ENCODE data around the gene CREM.
A peak's percentile ranks its signal among the peaks of the same experiment; 100 is the strongest.
"Not testable (repeated sequence)": the region's sequence is repeated elsewhere in the genome, so short reads cannot be mapped to it uniquely, and the experiment has no call there.

Gene CREM

DNA sequence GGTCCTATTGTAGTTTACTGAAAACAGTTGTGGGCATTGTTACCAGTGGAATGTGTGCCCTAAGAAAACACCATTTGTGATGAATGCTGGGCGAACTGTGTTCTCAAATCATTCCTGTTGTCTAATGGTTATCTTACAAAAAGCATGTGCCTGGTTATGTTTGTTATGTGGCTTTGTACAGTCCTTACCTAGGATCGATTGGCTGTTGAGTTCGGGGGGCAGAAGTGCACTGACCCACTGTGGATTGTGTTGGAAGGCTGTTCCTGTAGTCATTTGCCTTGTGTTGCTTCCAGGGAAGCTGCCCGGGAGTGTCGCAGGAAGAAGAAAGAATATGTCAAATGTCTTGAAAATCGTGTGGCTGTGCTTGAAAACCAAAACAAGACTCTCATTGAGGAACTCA, 84.3 kb downstream of the CREM start:
- DNase-seq (ENCODE audit: low read depth): no peak
- no peak overlapping the region for H3K4me3 ChIP-seq (ENCODE audit: low read length)
- TF ChIP-seq, protein P1, sequence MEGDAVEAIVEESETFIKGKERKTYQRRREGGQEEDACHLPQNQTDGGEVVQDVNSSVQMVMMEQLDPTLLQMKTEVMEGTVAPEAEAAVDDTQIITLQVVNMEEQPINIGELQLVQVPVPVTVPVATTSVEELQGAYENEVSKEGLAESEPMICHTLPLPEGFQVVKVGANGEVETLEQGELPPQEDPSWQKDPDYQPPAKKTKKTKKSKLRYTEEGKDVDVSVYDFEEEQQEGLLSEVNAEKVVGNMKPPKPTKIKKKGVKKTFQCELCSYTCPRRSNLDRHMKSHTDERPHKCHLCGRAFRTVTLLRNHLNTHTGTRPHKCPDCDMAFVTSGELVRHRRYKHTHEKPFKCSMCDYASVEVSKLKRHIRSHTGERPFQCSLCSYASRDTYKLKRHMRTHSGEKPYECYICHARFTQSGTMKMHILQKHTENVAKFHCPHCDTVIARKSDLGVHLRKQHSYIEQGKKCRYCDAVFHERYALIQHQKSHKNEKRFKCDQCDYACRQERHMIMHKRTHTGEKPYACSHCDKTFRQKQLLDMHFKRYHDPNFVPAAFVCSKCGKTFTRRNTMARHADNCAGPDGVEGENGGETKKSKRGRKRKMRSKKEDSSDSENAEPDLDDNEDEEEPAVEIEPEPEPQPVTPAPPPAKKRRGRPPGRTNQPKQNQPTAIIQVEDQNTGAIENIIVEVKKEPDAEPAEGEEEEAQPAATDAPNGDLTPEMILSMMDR (conservative IDR thresholded peaks at IDR 0.05; ENCODE audit: low read length): no peak

DNA sequence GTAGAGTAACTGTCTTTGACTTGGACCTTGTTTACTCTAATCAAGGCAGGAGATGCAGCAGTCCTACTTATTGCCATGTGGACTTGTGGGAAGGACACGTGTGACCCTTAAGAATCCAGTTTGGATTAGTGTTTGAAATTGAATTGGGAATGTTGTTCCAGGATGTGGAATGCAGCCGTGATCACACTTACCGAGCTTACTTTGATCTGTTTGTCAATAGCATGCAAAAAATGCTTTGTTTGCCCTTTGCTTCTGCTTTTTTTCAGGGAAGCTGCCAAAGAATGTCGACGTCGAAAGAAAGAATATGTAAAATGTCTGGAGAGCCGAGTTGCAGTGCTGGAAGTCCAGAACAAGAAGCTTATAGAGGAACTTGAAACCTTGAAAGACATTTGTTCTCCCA, 84.7 kb downstream of the CREM start:
- DNase-seq (ENCODE audit: low read depth): peak; percentile 24
- TF ChIP-seq, protein P1 (conservative IDR thresholded peaks at IDR 0.05; ENCODE audit: low read length): no peak
- H3K4me3 ChIP-seq (ENCODE audit: low read length): no peak overlapping the region

DNA sequence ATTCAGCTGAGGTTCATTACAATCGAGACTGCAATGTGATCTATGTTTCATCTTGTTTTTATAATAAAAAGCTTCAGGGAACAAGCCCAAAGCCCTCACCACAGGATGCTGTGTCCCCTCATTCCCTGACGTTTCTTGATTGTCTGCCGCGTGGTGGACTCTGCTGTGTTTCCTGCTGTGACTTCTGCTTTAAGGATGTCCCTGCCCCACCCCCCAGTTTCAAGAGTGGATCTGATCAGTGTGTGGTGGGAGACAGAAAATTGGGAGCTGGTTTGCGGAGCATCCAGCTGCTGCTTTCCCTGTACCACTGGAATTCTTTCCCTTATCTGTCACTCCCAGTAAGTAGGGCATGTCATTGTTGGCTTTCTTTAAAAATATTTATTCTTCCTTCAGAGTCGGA, 86.2 kb downstream of the CREM start:
- TF ChIP-seq, protein P1 (conservative IDR thresholded peaks at IDR 0.05; ENCODE audit: low read length): no peak
- H3K4me3 ChIP-seq (ENCODE audit: low read length): no peak overlapping the region
- no peak for DNase-seq (ENCODE audit: low read depth)

DNA sequence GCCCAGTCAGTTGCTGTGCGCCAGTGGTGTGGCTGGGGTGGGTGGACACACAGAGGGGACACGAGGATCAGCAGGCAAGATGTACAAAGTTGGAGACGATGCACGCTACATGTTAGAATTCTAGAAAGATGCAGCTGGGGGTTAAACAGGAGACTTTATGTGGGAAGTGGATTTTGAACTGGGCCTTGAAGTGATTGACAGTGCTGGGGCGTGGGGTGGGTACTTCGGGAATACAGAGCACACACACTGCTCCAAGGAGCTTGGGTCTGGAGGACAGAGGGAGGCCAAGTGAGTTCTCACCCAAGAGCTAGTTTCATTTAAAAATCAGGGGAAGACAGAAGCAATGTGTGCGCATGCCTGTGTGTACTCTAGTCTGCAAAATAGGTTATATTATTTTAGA, 87.1 kb downstream of the CREM start:
- TF ChIP-seq, protein P1 (conservative IDR thresholded peaks at IDR 0.05; ENCODE audit: low read length): no peak
- no peak overlapping the region for H3K4me3 ChIP-seq (ENCODE audit: low read length)
- DNase-seq (ENCODE audit: low read depth): no peak

DNA sequence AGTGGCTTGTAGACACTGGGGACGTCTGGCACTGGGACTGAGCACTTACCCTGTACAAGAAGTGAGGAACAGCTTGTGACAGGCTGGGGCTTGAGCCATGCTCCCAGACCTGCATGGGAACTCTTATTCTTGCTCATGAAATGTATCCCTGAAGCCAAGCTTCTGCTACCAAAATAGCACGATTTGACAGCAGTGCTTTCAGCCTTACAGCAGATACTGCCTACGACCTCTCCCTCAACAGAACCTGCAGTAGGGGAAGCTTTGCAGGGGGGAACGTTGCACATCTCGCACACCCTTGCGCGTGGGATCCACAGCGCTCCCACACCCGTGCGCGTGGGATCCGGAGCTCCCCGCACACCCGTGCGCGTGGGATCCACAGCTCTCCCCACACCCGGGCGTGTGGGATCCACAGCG, 88.0 kb downstream of the CREM start:
- H3K4me3 ChIP-seq (ENCODE audit: low read length): no peak overlapping the region
- TF ChIP-seq, protein P1 (conservative IDR thresholded peaks at IDR 0.05; ENCODE audit: low read length): no peak
- DNase-seq (ENCODE audit: low read depth): no peak

DNA sequence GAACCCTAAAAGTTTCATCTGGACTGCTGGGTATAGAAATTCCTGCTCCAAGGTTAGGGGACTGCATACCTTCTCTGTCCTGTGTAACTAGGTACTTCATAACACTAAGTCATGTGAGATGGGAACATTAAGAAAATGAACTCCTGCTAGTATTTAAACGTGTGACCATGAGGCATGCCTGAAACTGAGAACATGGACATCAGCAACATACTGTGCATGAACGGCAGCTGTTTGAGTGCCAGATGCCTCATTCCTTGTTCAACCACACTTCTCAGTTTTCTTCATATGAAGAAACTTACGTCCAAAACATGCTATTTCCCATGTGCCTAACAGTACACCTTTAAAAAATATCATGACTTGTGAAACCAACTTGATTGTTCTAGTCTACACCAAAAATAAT, 88.5 kb downstream of the CREM start:
- no peak for DNase-seq (ENCODE audit: low read depth)
- no peak overlapping the region for H3K4me3 ChIP-seq (ENCODE audit: low read length)
- TF ChIP-seq, protein P1 (conservative IDR thresholded peaks at IDR 0.05; ENCODE audit: low read length): no peak

DNA sequence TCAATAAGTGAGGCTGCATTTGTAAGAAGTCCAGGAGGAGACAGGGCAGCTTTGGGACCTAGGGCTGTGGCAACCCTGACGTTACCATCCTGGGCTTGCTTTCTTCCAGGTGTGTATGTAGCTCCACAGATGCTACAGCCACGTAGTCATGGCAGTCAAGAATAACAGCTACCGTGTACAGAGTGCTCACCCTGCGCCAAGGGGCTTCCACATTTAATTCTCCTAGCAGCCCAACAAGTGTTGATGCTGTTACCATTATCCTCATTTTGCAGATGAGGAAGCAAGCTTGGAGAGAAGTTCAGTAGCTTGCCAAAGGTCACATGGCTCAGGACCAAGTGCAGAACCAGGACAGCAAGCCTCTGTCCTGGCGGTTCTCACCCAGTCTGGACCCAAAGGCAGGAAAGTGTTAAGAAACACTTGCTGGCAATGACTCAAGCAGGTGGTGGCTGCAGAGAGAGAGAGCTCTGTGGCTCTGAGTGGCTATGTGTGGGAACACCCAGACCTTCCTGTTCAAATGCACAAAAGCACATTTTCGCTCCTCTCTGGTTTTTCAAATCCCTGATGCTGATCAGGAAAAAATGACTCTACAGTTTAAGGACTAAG, 89.8 kb downstream of the CREM start:
- no peak for DNase-seq (ENCODE audit: low read depth)
- TF ChIP-seq, protein P1 (conservative IDR thresholded peaks at IDR 0.05; ENCODE audit: low read length): no peak
- no peak overlapping the region for H3K4me3 ChIP-seq (ENCODE audit: low read length)

DNA sequence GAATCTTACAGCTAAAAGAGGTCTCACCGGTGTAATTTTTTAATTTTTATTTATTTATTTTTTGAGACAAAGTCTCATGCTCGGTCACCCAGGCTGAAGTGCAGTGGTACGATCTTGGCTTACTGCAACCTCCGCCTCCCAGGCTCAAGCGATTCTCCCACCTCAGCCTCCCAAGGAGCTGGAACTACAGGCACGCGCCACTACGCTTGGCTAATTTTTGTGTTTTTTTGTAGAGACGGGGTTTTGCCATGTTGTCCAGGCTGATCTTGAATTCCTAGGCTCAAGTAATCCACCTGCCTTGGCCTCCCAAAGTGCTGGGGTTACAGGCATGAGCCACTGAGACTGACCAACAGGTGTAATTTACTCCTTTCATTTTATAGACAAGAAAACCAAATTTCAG, 90.3 kb downstream of the CREM start:
- H3K4me3 ChIP-seq (ENCODE audit: low read length); DNase-seq (ENCODE audit: low read depth): not testable (repeated sequence)

Data from AG10803 (cell line).